GM23248 (cell line): Measurements from ENCODE around the gene TPST1.
"Not testable (repeated sequence)": the region's sequence is repeated elsewhere in the genome, so short reads cannot be mapped to it uniquely, and the experiment has no call there.

Source experiments
- EZH2 ChIP-seq: fragments of 200-600 bp; sonication (generic); IDR thresholded peaks from 2 replicates; pipeline ENCODE4 v1.6.1; 2018; ENCODE audit warnings: antibody characterized with exemption, mild to moderate bottlenecking; ENCODE audit not compliant: insufficient read depth, poor library complexity, severe bottlenecking
- EZH2phosphoT487 ChIP-seq: fragments of 200-600 bp; sonication (generic); IDR thresholded peaks from 2 replicates; pipeline ENCODE4 v1.6.1; 2018; ENCODE audit warnings: antibody characterized with exemption, moderate library complexity, mild to moderate bottlenecking, low read depth; ENCODE audit not compliant: insufficient read depth

DNA sequence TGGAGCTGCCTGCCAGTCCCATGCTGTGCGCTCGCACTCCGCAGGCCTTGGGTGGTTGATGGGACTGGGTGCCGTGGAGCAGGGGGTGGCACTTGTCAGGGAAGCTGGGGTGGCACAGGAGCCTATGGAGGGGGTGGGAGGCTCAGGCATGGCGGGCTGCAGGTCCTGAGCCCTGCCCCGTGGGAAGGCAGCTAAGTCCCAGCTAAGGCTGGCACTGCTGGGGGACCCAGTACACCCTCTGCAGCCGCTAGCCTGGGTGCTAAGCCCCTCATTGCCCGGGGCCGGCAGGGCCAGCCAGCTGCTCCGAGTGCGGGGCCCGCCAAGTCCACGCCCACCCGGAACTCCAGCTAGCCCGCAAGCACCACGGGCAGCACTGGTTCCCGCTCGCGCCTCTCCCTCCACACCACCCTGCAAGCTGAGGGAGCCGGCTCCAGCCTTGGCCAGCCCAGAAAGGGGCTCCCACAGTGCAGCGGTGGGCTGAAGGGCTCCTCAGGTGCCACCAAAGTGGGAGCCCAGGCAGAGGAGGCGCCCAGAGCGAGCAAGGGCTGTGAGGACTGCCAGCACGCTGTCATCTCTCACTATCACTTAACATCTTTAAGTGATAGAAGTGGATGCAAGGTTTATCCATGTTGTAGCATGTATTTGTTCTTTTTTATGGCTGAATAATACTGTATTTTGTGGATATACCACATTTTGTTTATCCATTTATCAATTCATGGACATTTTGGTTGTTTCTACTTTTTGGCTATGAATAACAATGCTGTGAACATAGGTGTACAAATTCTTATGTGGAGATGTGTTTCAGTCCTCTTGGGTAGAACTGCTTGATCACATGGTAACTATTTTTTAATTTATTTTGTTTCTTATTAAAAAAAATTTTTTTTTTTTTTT is 26.4 kb downstream of the TPST1 start:
- TF ChIP-seq EZH2, EZH2phosphoT487: not testable (repeated sequence)
